Muscle of leg (tissue), 11 donors: Measurements from ENCODE around the gene HSD3B7. TPM values are rescaled to one million over a fixed set of nuclear protein-coding genes. Genes with fewer than 3 reads are reported as not detected.

Source experiments
- DNase-seq: peaks from one replicate; pipeline ENCODE4 v3.0.0; 2013
- H3K27ac ChIP-seq: one replicate; pipeline ENCODE4 v1.5.1; 2013; ENCODE audit warnings: mild to moderate bottlenecking, low read length, control low read depth
- H3K27me3 ChIP-seq: one replicate; pipeline ENCODE4 v1.6.1; 2013; ENCODE audit warnings: low read length; ENCODE audit not compliant: control insufficient read depth, insufficient read depth
- H3K36me3 ChIP-seq: one replicate; pipeline ENCODE4 v1.6.1; 2013; ENCODE audit warnings: low read length; ENCODE audit not compliant: control insufficient read depth, insufficient read depth
- H3K4me1 ChIP-seq: one replicate; pipeline ENCODE4 v1.6.1; 2013; ENCODE audit warnings: low read length; ENCODE audit not compliant: control insufficient read depth, insufficient read depth
- H3K4me3 ChIP-seq: one replicate; pipeline ENCODE4 v1.5.1; 2013; ENCODE audit warnings: low read length, control low read depth
- H3K9me3 ChIP-seq: replicated peaks from 2 replicates; pipeline ENCODE4 v1.6.1; 2013; ENCODE audit warnings: low read depth, low read length; ENCODE audit not compliant: control insufficient read depth
- WGBS: methylation state at CpG from one replicate; pipeline ENCODE4 v1.1.5; 2013; ENCODE audit warnings: missing lambda C conversion rate; ENCODE audit not compliant: insufficient coverage; 5-methylcytosine and 5-hydroxymethylcytosine counted together
- polyA plus RNA-seq, 8 donors: library from polyadenylated mRNA; unstranded; fragments of 120-200 nt; gene quantifications; one replicate each; pipeline versions ENCODE4 v1.2.1 to v1.2.3, GENCODE V29; 2013; ENCODE audit warnings: inconsistent platforms in 1 of 8, low replicate concordance in 1 of 8; ENCODE audit not compliant: insufficient read length in 8 of 8, insufficient read depth in 1 of 8
- total RNA-seq: library from RNA; stranded (reverse); fragments of 120-200 nt; gene quantifications from one replicate; pipeline ENCODE4 v1.2.4, GENCODE V29; 2013

HSD3B7 gene
- total and polyA plus RNA-seq, 9 donors: 7.3 to 13.7 (median 9.1) TPM

DNA sequence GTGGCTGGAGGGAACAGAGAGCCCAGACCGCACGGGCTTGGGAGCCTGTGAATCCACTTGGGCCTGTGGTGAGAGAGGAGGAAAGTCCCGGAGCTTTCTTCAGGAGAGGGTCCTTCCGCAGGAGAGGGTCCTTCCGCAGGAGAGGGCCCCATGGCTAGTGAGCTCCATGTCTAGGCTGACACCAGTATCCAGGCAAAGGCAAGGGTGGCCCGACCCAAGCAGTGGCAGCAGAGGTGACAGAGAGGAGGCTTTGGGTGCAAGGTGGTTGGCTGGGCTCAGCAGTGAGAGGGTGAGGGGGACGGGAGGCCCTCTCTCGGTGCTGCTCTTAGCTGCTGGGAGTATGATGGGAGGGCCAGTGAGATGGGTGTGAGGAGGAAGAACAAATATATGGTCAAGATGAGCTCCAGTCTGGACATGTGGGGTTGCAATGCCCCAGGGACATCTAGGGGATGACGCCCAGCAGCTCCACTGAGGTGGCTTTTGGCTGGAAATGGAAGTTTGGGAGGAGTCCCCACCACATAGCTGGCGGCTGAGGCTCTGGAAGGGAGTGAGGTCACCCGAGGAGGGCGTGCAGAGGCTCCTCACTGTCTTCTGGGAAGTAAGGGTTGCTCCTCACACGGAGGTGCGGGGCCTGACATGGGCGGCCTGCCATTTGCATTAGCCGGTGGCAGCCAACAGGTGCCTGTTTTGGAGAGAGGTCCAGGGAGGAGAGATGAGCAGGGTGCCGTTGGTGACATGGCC is 2.3 kb upstream of the HSD3B7 start:
- Histone ChIP-seq H3K9me3 (no peaks in the 10 kb centered on the region), H3K27me3 (no peaks in the 10 kb centered on the region), H3K4me1 (peaks cover 21% of the 10 kb centered on the region), H3K36me3 (peaks cover 73% of the 10 kb centered on the region), H3K4me3 (no peak overlapping the region), H3K27ac (no peak overlapping the region)
- WGBS: 60% methylated on average over 12 of the region's 17 CpGs
- DNase-seq: peak; percentile 82

DNA sequence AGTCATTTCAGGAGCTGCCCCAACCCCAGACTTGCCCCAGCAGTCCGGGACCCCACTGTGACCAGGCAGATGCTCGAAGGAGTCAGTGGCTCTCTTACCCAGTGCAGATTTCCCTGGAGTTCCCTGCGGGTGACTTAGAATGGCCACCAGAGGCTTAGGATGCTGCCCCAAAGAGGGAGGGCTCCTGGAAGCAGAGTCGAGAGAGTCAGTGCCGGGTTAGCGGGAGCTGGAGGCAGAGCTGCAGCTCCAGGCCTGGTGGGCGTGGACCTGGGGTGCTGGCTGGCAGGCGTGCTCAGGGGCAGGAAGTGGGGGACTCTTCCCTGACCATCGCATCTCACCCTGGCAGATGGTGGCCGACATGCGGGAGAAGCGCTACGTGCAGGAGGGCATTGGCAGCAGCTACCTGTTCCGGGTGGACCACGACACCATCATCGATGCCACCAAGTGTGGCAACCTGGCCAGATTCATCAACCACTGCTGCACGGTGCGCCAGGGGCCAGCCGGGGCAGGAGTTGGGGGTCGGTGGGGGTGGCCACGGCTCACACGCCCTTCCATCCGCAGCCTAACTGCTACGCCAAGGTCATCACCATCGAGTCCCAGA is 1.6 kb upstream of the HSD3B7 start:
- H3K27ac ChIP-seq: no peak overlapping the region
- WGBS: 82% methylated on average over 25 of the region's 25 CpGs
- DNase-seq: no peak

GRCh38 chr16:30983898-30984610 is 953 bp upstream of the HSD3B7 start:
- Histone ChIP-seq H3K4me3 (no peak overlapping the region), H3K36me3 (peaks cover 66% of the 10 kb centered on the region), H3K4me1 (peaks cover 21% of the 10 kb centered on the region), H3K27ac (peak overlapping the region; percentile 13), H3K9me3 (no peaks in the 10 kb centered on the region), H3K27me3 (no peaks in the 10 kb centered on the region)
- DNase-seq: peak; percentile 22
- 63% methylated on average over 11 of the region's 14 CpGs for WGBS

More for the DNA sequence above, 1.6 kb upstream of the HSD3B7 start:
- peaks cover 21% of the 10 kb centered on the region for H3K4me1 ChIP-seq
- H3K4me3 ChIP-seq: no peak overlapping the region
- peaks cover 70% of the 10 kb centered on the region for H3K36me3 ChIP-seq
- no peaks in the 10 kb centered on the region for H3K27me3 ChIP-seq
- no peaks in the 10 kb centered on the region for H3K9me3 ChIP-seq

GRCh38 chr16:30985401-30986128 is 558 bp downstream of the HSD3B7 start:
- peak; percentile 57 for DNase-seq
- Histone ChIP-seq H3K27ac (peak overlapping the region; percentile 65), H3K4me1 (peaks cover 21% of the 10 kb centered on the region), H3K4me3 (peak overlapping the region; percentile 45), H3K36me3 (peaks cover 57% of the 10 kb centered on the region), H3K27me3 (no peaks in the 10 kb centered on the region), H3K9me3 (no peaks in the 10 kb centered on the region)
- WGBS: 46% methylated on average over 14 of the region's 20 CpGs

- Histone ChIP-seq H3K4me1 (peaks cover 21% of the 10 kb centered on the region), H3K9me3 (no peaks in the 10 kb centered on the region), H3K27me3 (no peaks in the 10 kb centered on the region), H3K27ac (no peak overlapping the region), H3K4me3 (no peak overlapping the region), H3K36me3 (peaks cover 49% of the 10 kb centered on the region)
- WGBS: 88% methylated on average over 20 of the region's 29 CpGs
- DNase-seq: peak; percentile 29
These were observed 1.4 kb downstream of the HSD3B7 start for GRCh38 chr16:30986129-30986991.

GRCh38 chr16:30987581-30988190 is 2.7 kb downstream of the HSD3B7 start:
- 91% methylated on average over 29 of the region's 30 CpGs for WGBS
- no peak for DNase-seq
- peaks cover 21% of the 10 kb centered on the region for H3K4me1 ChIP-seq
- H3K36me3 ChIP-seq: peaks cover 42% of the 10 kb centered on the region
- no peaks in the 10 kb centered on the region for H3K27me3 ChIP-seq
- no peak overlapping the region for H3K4me3 ChIP-seq
- no peaks in the 10 kb centered on the region for H3K9me3 ChIP-seq
- H3K27ac ChIP-seq: no peak overlapping the region

DNA sequence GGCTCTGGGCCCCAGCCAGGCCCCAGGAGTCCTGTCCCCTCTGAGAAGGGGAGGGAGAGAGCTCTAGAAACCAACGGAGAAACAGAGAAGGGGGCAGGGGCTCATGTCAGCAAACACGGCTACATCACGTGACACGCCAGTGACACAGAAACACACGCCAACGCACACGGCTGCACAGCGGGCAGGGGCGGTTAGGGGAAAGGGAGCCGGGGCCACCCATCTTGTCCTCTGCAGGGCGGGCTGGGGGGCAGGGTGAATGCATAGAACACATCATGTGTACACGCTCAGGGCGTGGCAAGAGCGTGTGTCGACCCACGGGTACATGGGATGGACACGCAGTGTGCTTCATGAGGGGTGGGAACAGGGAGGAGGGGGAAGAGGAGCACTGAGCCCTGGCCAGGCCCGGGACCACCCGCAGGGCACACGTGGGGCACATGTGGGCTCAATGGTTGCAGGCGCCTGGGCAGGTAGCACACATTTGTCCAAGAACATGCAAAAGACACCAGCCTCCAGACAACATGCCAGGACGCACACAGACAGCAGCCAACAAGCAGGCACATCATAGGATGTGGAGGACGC is 4.6 kb downstream of the HSD3B7 start:
- Histone ChIP-seq H3K27me3 (no peaks in the 10 kb centered on the region), H3K27ac (no peak overlapping the region), H3K9me3 (no peaks in the 10 kb centered on the region), H3K36me3 (peaks cover 28% of the 10 kb centered on the region), H3K4me1 (peaks cover 16% of the 10 kb centered on the region), H3K4me3 (no peak overlapping the region)
- 87% methylated on average over 19 of the region's 23 CpGs for WGBS
- DNase-seq: no peak

DNA sequence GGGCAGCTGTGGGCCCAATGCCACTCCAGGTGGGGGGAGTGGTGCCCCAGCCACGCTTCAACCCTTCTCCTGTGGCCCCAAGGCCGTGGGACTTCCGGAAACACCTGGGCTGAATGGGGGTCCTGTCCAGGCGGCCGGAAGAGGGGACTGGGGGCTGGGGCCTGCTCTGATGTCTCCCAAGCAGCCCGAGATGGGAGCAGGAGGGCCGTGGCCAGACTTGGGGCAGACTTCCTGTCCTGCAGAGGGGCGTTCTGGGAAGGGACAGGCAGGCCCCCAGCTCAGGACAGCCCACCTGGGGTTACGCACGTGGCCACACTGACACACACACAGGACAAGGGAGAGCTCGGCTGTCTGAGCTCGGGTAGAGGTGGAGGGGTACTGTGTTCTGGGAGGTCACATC is 5.1 kb downstream of the HSD3B7 start:
- no peaks in the 10 kb centered on the region for H3K27me3 ChIP-seq
- WGBS: 49% methylated on average over 4 of the region's 12 CpGs

DNA sequence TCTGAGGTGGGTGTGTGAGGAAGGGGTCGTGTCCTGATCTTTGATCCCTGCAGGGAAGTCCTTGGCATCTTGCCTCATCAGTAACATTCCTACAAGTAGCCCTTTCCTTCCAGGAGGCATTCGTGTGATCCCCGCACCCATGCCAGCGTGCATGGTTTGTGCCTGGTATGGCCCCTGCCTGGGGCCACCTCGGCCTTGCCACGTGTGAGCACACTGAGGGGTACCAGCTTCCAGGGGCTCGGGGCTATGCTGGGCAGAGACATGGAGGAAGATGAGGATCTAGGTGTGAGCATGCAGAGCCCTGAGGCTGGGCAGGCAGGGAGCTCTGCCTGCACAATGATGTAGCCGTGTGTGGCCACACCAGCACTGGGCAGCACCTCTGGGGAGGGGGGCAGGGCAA is 6.0 kb downstream of the HSD3B7 start:
- H3K4me3 ChIP-seq: no peak overlapping the region
- H3K4me1 ChIP-seq: peaks cover 1% of the 10 kb centered on the region
- H3K27me3 ChIP-seq: peaks cover under 1% of the 10 kb centered on the region
- DNase-seq: no peak
- no peak overlapping the region for H3K27ac ChIP-seq
- H3K36me3 ChIP-seq: peaks cover 20% of the 10 kb centered on the region
- WGBS: 74% methylated on average over 6 of the region's 8 CpGs
- no peaks in the 10 kb centered on the region for H3K9me3 ChIP-seq

More for the DNA sequence above, 5.1 kb downstream of the HSD3B7 start:
- H3K4me1 ChIP-seq: peaks cover 11% of the 10 kb centered on the region
- DNase-seq: no peak
- H3K36me3 ChIP-seq: peaks cover 25% of the 10 kb centered on the region
- no peak overlapping the region for H3K27ac ChIP-seq
- no peak overlapping the region for H3K4me3 ChIP-seq
- no peaks in the 10 kb centered on the region for H3K9me3 ChIP-seq
